Ovary (tissue), 3 donors: ENCODE results near the gene ACACB.

Experiments used
- CTCF ChIP-seq, 3 donors: fragments of 450-650 bp in 2 of 3; fragments of 200-600 bp in 1 of 3; IDR thresholded peaks; one replicate each; pipeline versions ENCODE4 v1.5.1 to v1.8.0; 2016 to 2022; ENCODE audit warnings: antibody characterized with exemption in 3 of 3, mild to moderate bottlenecking in 1 of 3
- EP300 ChIP-seq: sonication (generic); formaldehyde crosslinking; IDR thresholded peaks from one replicate; pipeline ENCODE4 v1.6.1; 2017; ENCODE audit warnings: antibody characterized with exemption
- POLR2A ChIP-seq: fragments of 450-650 bp; IDR thresholded peaks from one replicate; pipeline ENCODE4 v1.6.1; 2017; ENCODE audit warnings: antibody characterized with exemption, mild to moderate bottlenecking, moderate library complexity
- donor health status: DM: no; HTN: no; CAD: no.

GRCh38 chr12:109288571-109288970 is 172.2 kb downstream of the ACACB start:
- TF ChIP-seq POLR2A (no peak), CTCF (IDR thresholded peaks at IDR 0.05) (no peak), EP300 (no peak)
